Loucy (cell line): Measurements from ENCODE around the gene COL8A1.

Experiments
- H2AFZ ChIP-seq: fragments of 200-600 bp; sonication (generic); 2 replicates; pipeline ENCODE4 v1.6.0; 2016; ENCODE audit warnings: antibody characterized with exemption, mild to moderate bottlenecking, low read length, moderate library complexity
- H3F3A ChIP-seq: fragments of 200-600 bp; 2 replicates; pipeline ENCODE4 v1.6.0; 2016; ENCODE audit warnings: antibody characterized with exemption, low read depth, mild to moderate bottlenecking
- H3K27me3 ChIP-seq: fragments of 200-600 bp; sonication (generic); 2 replicates; pipeline ENCODE4 v1.6.1; 2014; ENCODE audit warnings: low read length, mild to moderate bottlenecking; ENCODE audit not compliant: insufficient read depth, poor library complexity, severe bottlenecking
- H3K36me3 ChIP-seq: fragments of 200-600 bp; sonication (generic); 2 replicates; pipeline ENCODE4 v1.6.1; 2016; ENCODE audit warnings: low read length; ENCODE audit not compliant: insufficient read depth
- H3K4me1 ChIP-seq: fragments of 200-600 bp; sonication (generic); 2 replicates; pipeline ENCODE4 v1.5.1; 2014; ENCODE audit warnings: low read length, mild to moderate bottlenecking; ENCODE audit not compliant: insufficient read depth, poor library complexity, severe bottlenecking
- H3K4me2 ChIP-seq: fragments of 200-600 bp; sonication (generic); 2 replicates; pipeline ENCODE4 v1.6.0; 2014; ENCODE audit warnings: antibody characterized with exemption, low read length, low read depth, mild to moderate bottlenecking; ENCODE audit not compliant: poor library complexity, severe bottlenecking
- H3K4me3 ChIP-seq: fragments of 200-600 bp; sonication (generic); 2 replicates; pipeline ENCODE4 v1.5.1; 2014; ENCODE audit warnings: low read length, mild to moderate bottlenecking, mixed read lengths; ENCODE audit not compliant: poor library complexity, severe bottlenecking
- H3K79me2 ChIP-seq: fragments of 200-600 bp; sonication (generic); 2 replicates; pipeline ENCODE4 v1.6.1; 2014; ENCODE audit warnings: low read length; ENCODE audit not compliant: insufficient read depth
- H3K9ac ChIP-seq: fragments of 200-600 bp; sonication (generic); 2 replicates; pipeline ENCODE4 v1.6.0; 2014; ENCODE audit warnings: mild to moderate bottlenecking, low read depth, low read length, moderate library complexity; ENCODE audit not compliant: poor library complexity, severe bottlenecking
- H3K9me2 ChIP-seq: fragments of 200-600 bp; sonication (generic); replicated peaks from 2 replicates; pipeline ENCODE4 v1.6.1; 2016; ENCODE audit warnings: low read depth, low read length, mixed read lengths
- H3K9me3 ChIP-seq: fragments of 200-600 bp; sonication (generic); 2 replicates; pipeline ENCODE4 v1.6.1; 2014; ENCODE audit warnings: mild to moderate bottlenecking, antibody characterized with exemption, low read length, low read depth; ENCODE audit not compliant: insufficient read depth
- H4K20me1 ChIP-seq: fragments of 200-600 bp; sonication (generic); 2 replicates; pipeline ENCODE4 v1.6.0; 2014; ENCODE audit warnings: antibody characterized with exemption, low read length, mild to moderate bottlenecking; ENCODE audit not compliant: insufficient read depth, poor library complexity, severe bottlenecking
- EZH2phosphoT487 ChIP-seq: fragments of 200-600 bp; IDR thresholded peaks from 2 replicates; pipeline ENCODE4 v1.6.1; 2018; ENCODE audit warnings: antibody characterized with exemption, mild to moderate bottlenecking, moderate library complexity, borderline replicate concordance
- TF ChIP-seq, protein P1 (sequence below): fragments of 200-600 bp; sonication (generic); conservative IDR thresholded peaks from 2 replicates; pipeline ENCODE4 v1.5.1; 2014; ENCODE audit warnings: mild to moderate bottlenecking, antibody characterized with exemption, low read length

The COL8A1 gene

DNA sequence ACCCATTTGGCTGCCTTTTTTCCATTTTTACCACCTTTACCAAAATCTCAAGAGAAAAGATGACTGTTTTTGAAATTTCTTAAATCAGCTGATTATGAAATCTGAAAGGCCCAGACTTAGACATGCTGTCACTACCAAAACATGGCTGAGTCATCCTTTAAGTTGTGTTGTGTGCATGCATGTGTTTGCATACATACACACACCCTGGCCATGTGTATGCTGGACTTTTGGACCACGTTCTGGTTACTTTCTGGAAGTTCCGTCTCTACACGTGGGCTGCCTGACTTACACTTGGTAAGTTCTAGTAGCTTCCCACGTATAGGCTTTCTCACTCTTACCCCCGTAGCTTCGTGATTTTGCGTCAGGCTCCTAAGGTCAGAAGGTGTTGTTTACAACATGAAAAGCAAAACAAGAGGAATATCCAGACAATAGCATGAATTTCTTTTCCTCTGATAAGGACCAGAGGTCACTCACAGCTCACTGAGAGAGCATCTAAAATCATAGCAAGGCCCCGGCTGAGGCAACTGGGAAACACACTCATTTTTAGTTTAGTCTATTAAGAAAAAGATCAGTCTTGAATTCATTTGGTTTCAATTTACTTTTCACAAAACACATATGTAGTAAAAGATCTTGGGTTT lies 62.4 kb downstream of the COL8A1 start:
- no peaks in the 10 kb centered on the region for H3F3A ChIP-seq
- no peaks in the 10 kb centered on the region for H3K4me1 ChIP-seq
- no peak for TF ChIP-seq EZH2phosphoT487
- TF ChIP-seq, protein P1, sequence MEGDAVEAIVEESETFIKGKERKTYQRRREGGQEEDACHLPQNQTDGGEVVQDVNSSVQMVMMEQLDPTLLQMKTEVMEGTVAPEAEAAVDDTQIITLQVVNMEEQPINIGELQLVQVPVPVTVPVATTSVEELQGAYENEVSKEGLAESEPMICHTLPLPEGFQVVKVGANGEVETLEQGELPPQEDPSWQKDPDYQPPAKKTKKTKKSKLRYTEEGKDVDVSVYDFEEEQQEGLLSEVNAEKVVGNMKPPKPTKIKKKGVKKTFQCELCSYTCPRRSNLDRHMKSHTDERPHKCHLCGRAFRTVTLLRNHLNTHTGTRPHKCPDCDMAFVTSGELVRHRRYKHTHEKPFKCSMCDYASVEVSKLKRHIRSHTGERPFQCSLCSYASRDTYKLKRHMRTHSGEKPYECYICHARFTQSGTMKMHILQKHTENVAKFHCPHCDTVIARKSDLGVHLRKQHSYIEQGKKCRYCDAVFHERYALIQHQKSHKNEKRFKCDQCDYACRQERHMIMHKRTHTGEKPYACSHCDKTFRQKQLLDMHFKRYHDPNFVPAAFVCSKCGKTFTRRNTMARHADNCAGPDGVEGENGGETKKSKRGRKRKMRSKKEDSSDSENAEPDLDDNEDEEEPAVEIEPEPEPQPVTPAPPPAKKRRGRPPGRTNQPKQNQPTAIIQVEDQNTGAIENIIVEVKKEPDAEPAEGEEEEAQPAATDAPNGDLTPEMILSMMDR, result no peak
- no peak overlapping the region for H3K4me2 ChIP-seq
- H3K79me2 ChIP-seq, result no peaks in the 10 kb centered on the region
- no peak overlapping the region for H3K4me3 ChIP-seq
- H3K9me2 ChIP-seq, result no peaks in the 10 kb centered on the region
- no peak overlapping the region for H3K9ac ChIP-seq
- H4K20me1 ChIP-seq, result no peaks in the 10 kb centered on the region
- H3K9me3 ChIP-seq, result no peaks in the 10 kb centered on the region
- H3K27me3 ChIP-seq, result no peaks in the 10 kb centered on the region
- no peaks in the 10 kb centered on the region for H3K36me3 ChIP-seq
- H2AFZ ChIP-seq, result no peak overlapping the region

DNA sequence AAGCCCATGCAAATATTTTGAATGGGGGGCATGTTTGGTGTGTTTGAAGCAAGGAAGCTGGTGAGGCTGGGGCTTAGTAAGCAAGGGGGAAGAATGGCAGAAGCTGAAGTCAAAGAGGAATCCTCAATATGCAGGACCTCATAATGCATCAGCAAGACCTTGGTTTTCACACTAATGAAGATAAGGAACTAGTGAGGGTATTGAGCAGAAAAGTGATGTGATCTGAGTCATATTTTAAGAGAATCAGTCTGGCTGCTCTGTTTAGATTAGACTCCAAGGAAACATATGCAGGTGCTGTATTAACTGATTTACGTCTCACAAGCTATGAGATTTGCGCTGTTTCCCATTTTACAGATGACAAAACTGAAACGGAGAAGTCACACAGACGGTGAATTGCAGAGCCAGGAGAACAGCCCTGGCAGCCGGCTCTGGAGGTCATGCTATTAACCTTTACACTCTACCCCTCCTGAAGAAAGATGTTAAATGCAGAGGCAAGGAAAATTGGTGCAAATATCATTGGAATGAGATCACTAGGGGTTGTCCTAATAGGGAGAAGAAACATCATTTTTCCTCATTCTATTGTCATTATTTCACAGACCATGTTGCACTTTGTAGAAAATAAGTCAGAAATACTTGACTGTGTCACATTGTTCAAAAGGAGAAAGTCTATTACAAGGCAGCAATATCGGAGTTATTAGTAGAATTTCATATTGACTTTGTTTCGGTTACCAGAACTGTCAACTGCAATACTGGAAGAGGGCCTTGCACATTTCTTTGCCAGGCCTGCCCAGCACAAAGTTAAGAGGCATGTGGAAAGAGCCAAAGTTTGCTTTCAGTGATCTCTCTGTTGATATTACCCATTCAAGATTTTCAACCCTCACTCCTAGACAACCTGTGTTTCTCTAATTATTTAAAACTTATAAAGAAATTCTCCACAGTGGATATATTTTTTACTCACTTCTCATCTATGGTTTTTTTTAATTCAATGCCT lies 64.9 kb downstream of the COL8A1 start:
- no peaks in the 10 kb centered on the region for H3K9me2 ChIP-seq
- no peak overlapping the region for H3K4me2 ChIP-seq
- no peak overlapping the region for H3K4me3 ChIP-seq
- H3K27me3 ChIP-seq, result no peaks in the 10 kb centered on the region
- H3K4me1 ChIP-seq, result no peaks in the 10 kb centered on the region
- H3K9ac ChIP-seq, result no peak overlapping the region
- TF ChIP-seq EZH2phosphoT487, result no peak
- TF ChIP-seq, protein P1, result no peak
- H3K79me2 ChIP-seq, result no peaks in the 10 kb centered on the region
- H3K9me3 ChIP-seq, result no peaks in the 10 kb centered on the region
- H2AFZ ChIP-seq, result no peak overlapping the region
- H4K20me1 ChIP-seq, result no peaks in the 10 kb centered on the region
- H3F3A ChIP-seq, result no peaks in the 10 kb centered on the region
- H3K36me3 ChIP-seq, result no peaks in the 10 kb centered on the region

DNA sequence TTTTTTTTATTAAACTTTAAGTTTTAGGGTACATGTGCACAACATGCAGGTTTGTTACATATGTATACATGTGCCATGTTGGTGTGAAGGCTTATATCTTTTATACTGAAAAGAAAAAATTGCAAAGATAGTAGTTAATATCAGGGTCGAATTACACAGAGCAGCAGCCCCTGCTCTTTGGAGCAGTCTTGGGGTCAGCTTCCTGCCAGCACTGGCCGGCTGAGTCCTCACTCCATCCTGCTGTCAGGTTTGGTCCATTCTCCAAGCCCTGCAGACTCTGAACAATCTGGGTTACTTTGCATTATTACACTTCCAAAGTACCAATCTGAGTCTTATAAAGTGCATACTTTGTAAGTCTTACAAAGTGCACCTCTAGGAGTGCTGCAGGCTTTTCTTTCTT lies 66.0 kb downstream of the COL8A1 start:
- Histone ChIP-seq H3K36me3 (no peaks in the 10 kb centered on the region), H3K79me2 (no peaks in the 10 kb centered on the region), H3K9me3 (no peaks in the 10 kb centered on the region), H3F3A (no peaks in the 10 kb centered on the region), H4K20me1 (no peaks in the 10 kb centered on the region), H3K9ac (no peak overlapping the region), H3K4me3 (no peak overlapping the region), H3K9me2 (no peaks in the 10 kb centered on the region), H2AFZ (no peak overlapping the region), H3K4me2 (no peak overlapping the region), H3K4me1 (no peaks in the 10 kb centered on the region), H3K27me3 (no peaks in the 10 kb centered on the region)
- no peak for TF ChIP-seq EZH2phosphoT487
- TF ChIP-seq, protein P1, result no peak
